NCI-H774 (cell line): ENCODE data around the gene BMP4.

Source experiments
- DNase-seq: peaks from one replicate; lab custom pipeline; 2025; lab: John Stamatoyannopoulos, UW

Gene BMP4

DNA sequence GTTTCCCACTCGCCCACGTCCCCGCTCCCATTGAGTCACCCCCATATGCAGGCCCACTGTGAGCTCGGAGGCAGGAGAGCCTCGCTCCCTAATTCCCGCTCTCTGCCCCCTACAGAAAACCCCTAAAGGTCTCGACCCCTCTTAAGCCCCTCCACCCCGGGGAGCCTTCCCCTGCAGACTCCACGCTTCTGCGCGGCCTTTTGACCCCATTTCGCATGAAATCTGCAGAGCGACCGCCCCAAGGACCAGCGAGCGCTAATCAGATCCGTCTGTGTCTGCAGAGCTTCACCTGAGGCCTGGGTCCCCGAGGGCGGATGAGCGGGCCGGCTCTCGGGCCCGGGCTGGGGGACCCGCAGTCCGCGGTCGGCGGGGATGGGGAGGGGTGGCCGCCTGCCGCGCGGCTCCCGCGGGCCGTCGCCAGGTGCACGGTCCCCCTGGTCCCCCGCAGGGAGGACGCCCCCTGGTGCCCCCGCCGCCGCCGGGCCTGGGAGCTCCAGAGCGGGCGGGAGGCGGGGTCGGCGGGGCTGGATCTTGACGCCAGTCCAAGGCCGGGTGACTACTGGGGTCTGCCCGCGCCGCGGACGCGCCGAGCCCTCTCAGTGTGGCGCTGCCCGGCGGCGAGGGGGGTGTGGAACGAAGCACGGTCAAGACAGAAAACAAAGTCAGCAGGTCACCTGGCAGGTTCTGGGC, 10.1 kb downstream of the BMP4 start:
- DNase-seq = no peak

- DNase-seq = no peak
Observed at GRCh38 chr14:53946071-53946403, 10.6 kb downstream of the BMP4 start.

DNA sequence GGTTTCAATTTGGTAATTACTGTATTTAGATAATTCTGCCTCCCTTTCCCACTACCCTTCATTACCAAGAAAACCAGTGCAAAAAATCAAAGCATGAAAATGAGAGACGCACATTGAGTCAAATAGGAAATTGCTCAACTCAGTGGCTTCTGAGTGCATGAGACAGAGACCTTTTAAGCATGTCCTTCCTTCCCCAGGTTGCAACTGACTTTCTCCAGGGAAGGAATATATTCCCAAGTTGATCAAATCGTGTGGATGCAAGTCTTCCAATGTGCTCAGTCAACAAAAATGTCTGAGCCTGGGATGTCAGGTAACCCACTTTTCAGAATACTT, 12.9 kb downstream of the BMP4 start:
- DNase-seq = no peak

DNA sequence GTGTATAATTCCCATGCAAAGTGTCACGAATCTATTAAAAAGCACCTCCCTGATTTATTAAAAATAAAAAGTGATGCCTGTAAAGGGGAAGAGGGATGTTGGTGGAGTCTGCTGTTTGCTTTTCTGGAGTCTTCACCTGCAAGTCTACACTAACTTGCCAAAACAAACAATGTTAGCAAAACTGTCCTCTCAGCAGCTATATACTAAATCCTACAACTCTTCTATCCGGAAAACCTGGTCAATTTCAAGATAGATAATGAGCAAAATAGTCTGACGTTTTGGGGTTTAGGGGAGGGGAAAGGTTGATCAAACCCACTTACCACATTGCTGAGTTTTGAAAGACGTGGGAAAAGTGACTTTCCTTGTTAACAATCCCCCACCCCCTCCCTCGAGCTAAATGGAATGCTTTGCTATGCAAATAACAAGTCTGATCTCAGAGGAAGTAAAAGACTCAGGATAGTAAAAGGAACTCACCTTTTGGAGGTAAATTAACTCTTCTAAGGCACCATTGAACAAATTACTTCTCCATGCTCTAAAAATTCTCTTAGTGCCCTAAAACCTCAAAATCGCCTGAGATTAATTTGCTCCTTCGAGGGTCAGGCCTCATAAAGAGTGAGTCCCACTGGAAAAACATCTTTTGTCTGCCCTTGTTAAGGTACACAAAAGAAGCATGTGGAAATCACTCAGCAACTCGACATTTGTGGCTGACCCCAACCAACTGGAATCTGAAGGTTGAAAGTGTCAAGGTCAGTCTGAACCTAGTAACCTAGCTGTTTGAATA, 13.5 kb downstream of the BMP4 start:
- no peak for DNase-seq

DNA sequence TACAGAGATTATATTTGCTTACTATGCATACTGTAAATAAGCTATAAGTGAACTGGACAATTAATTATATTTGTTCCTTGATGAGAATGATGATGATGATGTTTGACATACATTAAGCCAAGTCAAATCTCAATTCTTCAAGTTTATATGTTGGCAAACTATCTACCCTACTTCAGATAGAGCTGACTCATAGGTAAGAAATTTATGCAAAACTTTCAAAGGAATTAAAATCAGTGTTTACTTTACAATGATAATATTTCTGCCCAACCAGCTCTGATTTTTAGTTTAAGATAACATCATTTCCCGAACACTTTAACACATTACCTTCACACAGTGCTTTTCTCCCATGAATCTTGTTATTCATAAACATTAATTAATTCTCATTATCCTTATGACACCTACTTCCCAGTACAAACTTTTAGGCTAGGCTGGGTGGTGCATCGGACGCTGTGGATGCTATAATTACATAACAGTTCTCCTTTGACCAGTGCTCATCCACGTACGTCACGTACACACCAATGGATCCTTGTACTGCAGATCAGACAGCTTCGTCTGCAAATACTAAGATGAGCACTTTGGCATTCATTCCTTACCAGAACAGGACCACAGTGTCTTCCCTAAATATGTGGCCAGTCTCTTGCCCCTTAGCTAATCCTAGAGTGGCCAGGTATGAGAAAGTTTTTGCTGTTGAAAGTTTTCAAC, 18.3 kb downstream of the BMP4 start:
- DNase-seq = no peak

- no peak for DNase-seq
Observed at GRCh38 chr14:53934778-53935414, 21.7 kb downstream of the BMP4 start.

DNA sequence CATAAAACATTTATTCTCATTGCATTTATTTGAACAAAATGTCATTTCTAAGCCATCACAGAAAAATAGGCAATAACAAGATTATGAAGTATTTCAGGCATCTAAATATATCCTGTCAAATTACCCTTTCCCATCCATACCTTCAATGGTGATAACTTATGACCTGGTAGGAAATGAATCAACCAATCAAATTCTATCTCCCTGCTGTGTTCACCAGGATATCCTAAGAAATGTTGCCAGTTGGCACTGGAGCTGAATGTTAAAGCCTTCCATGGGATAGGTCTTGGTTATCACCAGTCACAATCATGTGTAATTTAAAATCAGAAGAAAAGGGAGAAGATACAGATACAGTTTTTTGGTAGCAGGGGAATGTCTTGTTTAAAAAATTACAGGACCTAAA, 23.7 kb downstream of the BMP4 start:
- DNase-seq = no peak

GRCh38 chr14:53929871-53930715, 26.5 kb downstream of the BMP4 start:
- DNase-seq = no peak

DNA sequence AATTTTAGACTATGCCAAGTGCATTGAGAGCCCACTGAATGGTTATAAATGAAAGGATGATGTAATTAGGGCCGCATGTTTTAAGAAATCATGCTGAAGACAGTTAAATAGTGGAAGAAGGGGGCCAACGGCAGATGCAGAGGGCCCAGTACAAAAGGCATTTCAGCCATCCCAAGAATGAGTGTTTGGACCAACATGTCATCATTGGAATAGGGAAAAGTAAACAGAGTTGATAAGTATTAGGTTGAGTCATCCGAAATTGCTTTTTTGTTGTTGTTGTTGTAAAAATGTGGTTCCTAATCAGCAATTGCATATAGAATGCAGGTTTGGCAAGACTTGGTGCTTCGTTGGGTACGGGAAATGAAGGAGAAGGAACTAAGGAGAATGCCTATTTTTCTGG, 29.5 kb downstream of the BMP4 start:
- DNase-seq = no peak

GRCh38 chr14:53925201-53925766, 31.3 kb downstream of the BMP4 start:
- DNase-seq = no peak

DNA sequence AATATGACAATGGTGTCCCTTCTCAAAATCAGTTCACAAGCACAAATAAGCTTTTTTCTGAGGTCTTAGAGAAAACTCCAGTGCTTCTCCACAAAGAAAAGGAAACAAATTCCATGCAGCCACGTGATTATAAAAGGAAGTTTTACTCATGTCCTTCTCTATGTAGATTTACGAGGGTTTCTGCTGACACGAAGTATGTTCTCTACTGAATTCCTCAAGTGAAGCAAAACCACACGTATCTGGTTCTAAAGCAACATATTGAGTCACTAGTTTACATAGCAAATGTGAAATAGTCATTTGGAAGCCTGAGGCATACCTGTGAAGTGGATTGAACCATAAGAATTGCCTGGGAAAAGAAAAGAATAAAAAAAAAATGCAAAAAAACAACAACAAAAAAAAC, 31.9 kb downstream of the BMP4 start:
- DNase-seq = no peak

- DNase-seq = no peak
Observed at GRCh38 chr14:53921027-53921426, 35.6 kb downstream of the BMP4 start.

DNA sequence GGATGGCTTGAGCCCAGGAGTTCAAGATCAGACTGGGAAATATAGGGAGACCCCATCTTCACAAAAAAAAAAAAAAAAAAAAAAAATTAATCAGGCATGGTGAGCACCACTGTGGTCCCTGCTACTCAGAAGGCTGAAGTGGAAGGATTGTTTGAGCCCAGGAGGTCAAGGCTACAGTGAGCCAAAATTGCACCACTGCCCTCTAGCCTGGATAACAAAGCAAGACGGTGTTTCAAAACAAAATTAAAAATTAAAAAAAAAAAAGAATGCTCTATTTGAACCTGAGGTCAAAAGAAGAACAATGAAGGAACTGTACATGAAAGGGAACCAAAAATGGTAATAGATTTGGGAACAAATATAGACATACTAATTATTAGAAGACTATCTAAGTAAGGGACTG, 40.4 kb downstream of the BMP4 start:
- no peak for DNase-seq

DNA sequence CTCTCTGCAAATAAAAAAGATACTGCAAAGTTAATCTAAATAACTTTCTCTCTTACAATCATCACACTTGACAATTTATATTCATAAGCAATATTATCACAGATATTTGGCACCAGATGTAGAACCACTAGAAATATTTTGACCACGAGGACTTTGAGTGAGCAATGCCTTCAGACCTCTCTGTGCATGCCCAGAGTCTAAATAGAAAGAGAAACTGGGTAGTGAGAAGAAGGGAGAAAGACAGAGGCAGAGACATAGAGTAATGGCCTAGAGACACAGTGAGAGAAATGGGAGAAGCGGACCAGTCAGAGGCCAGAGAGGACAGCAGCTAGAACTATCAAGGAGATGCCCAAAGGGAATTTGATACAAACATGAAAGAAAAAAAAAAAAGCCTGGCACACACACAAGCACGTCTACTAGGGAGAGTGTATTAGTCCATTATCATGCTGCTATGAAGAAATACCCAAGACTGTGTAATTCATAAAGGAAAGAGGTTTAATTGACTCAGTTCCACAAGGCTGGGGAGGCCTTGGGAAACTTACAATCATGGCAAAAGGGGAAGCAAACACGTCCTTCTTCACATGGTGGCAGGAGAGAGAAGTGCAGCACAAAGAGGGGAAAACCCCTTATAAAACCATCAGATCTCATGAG, 41.1 kb downstream of the BMP4 start:
- no peak for DNase-seq

GRCh38 chr14:53912021-53912420, 44.6 kb downstream of the BMP4 start:
- no peak for DNase-seq

DNA sequence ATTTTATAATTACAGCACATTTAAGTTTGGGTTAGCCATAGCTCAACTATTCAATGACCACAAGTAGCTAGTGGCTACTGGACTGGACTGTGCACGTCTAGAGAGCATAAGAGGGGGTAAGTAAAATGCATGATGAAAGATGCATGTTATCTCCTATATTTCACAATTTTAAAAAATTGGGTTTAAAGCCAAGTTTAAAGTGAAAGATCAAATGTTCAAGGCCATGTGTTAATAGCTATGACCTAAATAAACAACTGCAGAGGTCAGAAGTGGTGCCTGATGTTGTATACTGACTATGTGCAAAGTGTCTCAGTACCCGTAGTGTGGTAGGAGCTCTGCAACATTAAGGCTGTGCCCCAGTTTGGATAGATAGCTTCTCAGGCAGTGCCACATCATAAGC, 48.2 kb downstream of the BMP4 start:
- no peak for DNase-seq

DNA sequence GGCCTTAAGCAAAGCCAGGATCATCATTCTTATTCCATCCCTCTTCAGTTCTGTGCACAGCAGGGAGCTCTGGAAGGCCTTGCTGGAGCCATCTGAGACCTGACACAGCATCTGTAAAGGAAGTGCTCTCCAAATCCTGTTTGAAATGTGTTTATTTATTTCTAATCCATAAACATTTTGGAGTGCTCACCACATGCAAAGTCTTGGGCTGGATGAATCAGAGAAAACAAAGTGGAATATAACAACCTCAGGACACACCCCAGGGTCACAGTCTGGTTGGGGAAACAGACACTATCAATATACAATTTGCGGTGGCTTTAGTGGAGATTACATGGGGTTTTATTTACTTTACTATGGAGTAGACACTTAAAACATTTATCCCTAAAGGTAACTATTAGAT, 54.3 kb downstream of the BMP4 start:
- DNase-seq = no peak

DNA sequence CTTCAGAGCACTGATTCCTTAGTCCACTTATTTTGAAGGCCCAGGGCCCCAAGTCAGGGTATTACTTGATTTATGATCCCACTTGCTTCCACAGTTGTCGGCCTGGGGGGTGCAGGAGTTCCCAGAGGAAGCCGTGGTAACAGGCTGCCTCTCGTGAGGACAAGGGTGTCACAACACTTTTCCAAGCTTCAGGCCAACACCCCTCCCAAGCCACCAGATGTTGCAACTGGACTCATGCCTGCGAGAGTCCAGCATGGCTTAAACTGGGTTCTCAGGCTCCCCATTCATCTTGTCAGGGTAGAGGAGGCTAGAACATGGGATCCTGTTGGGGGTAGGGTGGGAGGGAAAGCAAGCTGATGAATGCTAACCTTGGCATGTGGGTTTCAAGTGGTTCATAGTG, 56.1 kb downstream of the BMP4 start:
- no peak for DNase-seq
